Activated T-cell treated with anti-CD3 and anti-CD28 coated beads, Interleukin-2, amount 50 U/mL, for 48 hours (primary cell): Measurements from ENCODE around the gene CBX7.
A peak's percentile ranks its signal among the peaks of the same experiment; 100 is the strongest.
"Not testable (repeated sequence)": the region's sequence is repeated elsewhere in the genome, so short reads cannot be mapped to it uniquely, and the experiment has no call there.

Experiments used
- DNase-seq, 2 experiments: peaks; one replicate each; pipeline ENCODE4 v3.0.0-alpha.2; 2020

The CBX7 gene

DNA sequence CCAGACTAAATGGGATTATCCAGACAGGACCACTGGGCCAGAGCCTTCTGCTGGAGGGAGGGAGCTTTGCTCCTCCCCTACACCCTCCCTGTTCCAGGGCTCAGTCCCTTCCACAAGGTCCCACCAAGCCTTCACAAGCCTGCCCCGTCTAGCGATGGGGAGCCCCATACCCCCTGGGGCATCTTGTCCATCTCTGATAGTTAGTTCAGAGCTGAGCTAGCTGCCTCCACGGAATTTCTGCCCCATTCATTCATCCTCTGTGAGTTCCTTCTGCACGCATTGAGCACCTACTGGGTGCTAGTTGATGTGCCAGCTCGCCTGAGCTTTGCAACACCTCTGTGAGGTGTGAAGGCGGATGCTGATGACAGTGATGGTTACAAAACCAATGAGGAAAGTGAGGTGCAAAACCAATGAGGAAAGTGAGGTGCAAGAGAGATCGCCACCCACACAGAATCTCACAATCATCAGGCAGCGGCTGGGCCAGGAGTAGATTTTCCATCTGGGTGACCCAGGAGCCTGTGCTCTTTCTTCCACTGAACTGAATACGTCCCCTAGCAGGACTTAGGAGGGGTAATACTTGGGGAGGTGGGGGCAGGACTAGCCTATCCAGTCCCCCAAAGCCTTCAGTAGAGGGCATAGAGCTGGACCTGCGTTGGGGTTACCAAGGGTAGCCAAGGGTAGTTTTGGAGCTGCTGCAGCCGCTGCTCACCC lies 21.5 kb upstream of the CBX7 start:
- peak; percentile 50 to 53 for DNase-seq

DNA sequence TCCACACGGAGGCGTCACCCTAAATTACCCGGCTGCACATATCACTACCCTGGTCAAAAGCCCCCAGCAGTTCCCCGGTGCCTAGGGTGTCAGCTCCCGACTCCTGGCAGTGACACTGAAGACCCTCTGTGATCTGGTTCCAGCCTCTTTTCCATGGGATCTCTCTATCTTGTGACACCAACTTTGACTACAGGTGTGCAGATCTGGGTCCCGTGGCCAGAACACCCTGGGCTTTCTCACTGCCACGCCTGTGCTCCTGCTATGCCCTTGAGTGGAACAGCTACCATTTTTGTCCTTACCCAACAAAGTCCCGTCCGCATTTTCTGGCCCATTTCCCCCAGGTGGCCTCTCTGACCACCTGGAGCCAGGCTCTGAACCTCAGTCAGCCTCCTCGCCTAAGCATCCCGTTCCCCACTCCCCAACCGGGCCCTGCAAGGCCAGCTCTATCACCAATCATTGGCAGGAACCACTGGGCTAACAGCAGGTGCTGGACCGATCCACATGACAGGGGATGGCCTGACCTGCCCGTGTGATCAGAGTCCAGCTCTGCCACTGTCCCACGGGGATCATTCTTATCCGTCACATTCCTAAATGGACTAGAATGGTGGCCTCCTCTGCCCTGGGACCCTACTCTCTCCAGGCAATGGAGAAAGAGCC lies 20.7 kb upstream of the CBX7 start:
- no peak for DNase-seq

DNA sequence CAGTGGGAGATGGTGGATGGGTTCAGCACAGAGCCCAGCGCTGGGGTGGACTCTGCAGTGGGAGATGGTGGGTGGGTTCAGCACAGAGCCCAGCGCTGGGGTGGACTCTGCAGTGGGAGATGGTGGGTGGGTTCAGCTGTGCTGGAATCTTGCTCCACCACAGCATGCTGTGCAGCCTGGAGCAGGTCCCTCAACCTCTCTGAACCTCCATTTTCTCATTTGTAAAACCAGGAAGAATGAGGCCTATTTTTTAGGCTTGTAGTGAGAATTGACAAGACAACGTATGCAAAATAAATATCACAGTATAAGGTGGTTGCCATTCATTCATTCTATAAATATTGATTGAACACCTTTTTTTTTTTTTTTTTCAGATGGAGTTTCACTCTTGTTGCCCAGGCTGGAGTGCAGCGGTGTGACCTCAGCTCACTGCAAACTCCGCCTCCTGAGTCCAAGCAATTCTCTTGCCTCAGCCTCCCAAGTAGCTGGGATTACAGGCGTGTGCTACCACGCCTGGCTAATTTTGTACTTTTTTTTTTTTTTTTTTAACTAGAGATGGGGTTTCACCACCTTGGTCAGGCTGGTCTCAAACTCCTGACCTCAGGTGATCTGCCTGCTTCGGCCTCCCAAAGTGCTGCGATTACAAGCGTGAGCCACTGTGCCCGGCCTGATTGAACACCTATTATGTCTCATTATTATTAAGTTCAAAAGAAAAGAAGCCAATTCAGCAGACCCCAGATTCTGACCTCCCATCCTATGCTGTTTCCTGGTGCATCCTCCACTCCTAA lies 20.0 kb upstream of the CBX7 start:
- DNase-seq, result not testable (repeated sequence)

DNA sequence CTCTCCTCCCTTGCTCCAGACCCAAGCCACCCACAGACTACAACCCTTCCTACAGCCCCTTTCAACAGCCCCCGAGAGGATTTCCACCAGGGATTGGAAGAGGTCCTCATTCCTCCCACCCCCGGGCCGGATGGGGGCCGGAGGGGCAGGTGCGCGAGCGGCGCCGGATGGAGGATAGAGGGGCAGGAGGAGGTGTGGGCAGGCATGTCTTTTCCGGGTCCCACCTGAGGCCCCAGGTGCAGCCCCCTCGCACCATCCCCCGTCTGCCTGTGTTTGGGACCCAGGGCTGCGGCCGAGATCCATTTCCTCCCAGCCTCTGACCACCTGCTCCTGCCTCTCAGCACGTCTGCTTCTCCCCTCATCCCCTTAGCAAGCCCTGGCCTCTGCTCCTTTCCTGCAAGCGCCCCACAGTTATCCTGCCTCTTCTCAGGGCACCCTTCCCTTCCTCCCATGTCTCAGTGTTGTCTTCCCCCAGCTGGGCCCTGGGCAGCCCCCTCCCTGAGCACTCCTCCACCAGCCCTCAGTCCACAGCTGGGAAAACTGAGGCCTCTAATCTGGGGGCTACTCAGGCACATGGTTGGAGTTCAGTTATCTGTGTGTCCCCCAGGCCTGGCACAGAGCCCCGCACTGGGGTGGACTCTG lies 19.3 kb upstream of the CBX7 start:
- no peak for DNase-seq

DNA sequence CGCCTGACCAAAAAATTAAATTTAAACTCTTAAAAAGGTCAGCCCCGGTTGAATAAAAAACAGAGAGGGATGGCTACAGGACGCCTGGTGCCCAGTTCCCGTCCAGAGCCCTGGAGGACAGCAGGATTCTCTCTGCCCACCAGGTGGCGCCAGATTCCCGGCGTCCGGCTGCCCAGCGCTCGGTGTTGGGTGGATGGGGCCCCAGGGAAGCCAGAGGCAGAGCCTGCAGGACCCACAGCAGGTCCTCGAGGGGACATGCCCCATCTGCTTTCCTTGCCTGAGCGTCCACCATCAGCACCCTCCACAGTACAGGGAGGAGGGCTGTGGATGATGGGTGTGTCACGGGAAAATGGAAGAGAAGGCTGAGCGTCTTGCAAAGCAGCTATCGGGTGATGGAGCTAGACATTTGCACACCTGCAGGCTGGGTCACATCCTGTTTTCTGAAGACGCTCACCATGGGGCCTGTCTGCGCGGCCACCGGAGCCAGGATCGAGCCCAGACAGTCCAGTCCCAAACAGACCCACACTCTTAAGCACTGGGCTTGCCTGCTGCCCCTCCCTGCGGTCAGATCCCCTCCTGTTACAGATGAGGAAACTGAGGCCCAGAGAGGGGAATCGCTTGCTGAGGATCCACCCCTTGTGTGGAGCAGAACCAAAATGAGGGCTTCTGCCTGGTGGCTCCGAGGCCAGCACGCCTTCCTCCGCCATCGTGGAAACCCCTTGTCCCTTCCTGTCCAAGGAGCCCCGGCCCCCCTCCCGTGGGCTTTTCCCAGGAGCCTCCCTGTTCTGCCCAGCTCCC lies 18.5 kb upstream of the CBX7 start:
- peak; percentile 92 to 93 for DNase-seq

DNA sequence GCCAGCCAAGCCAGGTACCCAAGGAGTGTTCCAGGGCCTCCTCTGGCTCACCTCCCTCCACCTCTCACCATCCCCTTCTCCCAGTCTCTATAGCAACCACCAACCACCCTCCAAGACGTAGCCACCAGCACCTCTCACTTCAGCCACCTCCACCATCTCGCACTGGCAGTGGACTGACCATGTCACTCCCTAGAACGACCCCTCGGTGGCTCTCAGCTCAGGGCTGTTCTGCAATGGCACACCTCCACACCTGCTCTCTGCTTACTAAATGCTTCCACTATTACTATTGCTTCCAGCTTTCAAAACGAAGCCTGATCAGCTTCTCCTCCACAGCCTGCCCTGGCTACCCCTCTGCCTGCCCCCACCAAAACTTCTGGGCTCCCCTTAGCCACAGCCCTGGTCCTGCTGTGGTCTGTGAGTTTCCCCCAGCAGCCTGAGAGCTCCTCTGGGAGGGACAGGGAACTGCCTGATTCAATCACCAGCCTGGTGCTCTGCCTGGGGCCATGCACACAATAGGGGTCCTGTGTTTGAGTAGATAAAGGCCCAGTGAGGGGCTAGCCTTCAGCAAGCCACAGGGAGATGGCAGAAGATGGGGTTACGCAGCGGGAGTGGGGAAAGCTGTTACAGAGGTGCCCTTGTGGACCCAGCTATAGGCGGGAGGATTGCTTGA lies 17.5 kb upstream of the CBX7 start:
- no peak for DNase-seq

DNA sequence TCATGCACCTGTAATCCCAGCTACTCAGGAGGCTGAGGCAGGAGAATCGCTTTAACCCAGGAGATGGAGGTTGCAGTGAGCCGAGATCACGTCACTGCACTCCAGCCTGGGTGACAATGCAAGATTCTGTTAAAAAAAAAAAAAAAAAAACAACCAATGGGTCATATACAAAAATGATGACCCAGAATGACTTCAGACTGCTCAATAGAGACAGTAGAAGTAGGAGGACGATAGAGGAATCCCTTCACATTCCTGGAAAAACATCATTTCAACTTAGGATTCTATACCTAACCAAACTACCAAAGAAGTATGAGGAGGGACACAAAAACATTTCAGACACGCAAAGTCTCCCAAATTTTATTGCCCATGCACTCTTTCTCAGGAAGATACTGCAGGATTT lies 14.1 kb upstream of the CBX7 start:
- DNase-seq, result no peak

DNA sequence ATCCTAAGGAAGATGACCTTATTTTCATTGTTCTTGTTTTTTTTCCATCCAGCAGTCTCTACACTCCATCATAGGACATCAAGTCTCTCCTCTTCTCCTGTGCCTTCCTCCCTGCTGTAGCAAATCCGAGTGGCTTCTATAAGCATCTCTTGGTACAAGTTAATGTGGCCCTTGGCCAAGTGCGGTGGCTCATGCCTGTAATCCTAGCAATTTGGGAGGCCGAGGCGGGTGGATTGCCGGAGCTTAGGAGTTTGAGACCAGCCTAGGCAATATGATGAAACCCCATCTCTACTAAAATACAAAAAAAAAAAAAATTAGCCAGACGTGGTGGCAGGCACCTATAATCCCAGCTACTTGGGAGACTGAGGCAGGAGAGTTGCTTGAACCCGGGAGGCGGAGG lies 3.6 kb upstream of the CBX7 start:
- not testable (repeated sequence) for DNase-seq

DNA sequence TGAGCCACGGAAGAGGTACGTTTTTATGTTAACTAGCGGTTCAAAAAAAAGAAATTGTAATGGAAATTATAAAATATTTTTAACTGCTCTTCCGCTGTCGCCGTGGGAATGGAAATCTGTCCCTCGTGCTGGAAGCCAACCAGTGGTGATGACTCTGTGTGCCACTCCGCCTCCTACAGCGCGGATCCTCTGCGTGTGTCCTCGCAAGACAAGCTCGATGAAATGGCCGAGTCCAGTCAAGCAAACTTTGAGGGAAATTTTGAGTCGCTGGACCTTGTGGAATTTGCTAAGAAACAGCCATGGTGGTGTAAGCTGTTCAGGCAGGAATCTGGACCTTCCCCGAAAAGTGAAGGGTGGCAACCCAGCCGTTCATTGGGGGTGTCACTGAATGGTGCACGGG lies 2.9 kb upstream of the CBX7 start:
- no peak for DNase-seq

DNA sequence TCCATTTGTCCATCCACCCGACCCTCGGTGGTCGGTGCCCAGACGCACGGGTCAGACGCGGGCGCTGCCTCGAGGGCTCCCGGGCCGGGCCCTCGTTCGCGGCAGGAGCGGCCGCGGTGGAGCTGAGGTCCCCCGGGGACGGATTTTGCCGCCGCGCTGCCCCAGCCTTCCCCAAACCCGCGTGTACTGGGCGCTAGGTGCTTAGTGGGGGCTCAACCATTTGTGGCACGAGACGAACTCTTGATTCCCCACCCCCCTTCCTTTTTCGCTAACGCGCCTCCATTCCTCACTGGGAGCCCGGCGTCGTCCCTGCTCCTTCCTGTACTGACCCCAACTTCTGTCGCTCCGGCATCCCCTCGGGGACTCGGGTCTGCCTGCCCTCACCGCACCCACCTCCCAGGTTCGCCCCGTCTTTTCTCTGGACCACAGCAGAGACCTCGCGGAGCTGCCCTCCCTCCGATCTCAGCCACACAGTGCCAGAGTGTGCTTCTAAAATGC lies 789 bp upstream of the CBX7 start:
- DNase-seq, result no peak

DNA sequence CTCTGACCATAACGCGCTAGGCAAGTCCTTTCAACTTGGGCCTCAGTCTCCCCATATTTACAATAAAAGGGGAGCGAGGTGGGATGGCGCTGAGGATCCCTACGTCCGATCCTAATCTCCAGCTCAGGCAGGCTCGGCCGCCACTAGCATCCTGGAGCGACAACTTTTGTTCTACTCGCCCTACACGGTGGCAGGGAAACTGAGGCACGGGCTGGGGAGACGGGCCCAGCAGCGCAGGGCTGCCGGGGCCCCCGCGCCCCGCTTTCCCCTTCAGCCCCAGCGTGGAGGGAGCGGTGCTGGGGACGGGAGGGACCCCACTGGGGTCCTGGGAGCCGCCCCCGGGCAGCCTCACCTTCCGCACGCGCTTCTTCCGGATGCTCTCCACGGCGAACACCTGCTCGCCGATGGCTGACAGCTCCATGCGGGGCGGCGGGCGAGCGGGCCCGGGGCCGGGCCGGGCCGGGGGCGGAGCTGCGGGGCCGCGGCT lies 413 bp downstream of the CBX7 start:
- no peak for DNase-seq

DNA sequence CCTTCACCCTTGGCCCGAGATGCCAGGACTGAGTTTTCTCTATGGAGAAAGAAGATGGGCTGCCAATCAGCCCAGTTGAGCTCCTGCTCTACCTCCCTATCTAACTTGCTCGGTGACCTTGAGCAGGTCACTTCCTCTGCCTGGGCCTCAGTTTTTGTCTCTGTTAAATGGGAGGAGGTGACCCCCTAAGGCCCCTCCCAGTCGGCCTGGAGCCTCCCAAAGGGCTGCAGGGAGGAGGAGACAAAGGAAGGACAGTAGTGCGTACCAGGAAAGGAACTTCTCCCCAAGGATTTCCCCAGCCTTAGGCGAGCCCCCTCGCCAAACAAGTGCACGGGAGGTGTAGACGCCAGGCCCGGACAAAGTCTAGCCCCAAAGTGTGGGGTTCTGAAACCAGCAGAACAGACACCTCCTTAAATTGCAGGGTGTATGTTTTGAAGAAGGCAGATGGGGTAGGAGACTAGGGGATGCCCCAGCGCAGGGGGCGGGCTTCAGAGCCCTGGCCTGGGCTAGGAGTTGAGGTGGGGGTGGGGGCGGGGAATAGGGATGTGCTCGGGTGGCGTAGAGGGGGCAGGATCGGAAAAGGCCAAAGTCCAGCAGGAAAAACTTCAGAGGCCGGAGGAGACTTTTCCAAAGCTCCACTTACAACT lies 1.0 kb downstream of the CBX7 start:
- DNase-seq, result no peak

DNA sequence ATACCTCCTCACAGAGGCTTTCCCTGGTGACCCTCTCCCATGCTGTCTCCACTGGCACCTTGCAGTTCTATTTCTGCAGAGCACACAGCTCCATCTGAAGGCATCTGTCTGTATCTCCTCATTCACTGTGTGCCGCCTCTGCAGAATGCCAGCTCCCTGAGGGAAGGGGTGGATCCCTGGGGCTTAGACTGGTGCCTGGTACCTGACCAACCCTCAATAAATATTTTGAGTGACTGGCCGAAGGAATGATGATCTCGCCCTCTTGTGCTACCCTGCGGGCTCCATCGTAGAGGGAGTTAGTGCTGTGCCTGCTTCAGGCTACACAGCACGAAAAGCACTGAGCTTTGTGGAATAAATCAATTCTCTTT lies 1.6 kb downstream of the CBX7 start:
- no peak for DNase-seq

DNA sequence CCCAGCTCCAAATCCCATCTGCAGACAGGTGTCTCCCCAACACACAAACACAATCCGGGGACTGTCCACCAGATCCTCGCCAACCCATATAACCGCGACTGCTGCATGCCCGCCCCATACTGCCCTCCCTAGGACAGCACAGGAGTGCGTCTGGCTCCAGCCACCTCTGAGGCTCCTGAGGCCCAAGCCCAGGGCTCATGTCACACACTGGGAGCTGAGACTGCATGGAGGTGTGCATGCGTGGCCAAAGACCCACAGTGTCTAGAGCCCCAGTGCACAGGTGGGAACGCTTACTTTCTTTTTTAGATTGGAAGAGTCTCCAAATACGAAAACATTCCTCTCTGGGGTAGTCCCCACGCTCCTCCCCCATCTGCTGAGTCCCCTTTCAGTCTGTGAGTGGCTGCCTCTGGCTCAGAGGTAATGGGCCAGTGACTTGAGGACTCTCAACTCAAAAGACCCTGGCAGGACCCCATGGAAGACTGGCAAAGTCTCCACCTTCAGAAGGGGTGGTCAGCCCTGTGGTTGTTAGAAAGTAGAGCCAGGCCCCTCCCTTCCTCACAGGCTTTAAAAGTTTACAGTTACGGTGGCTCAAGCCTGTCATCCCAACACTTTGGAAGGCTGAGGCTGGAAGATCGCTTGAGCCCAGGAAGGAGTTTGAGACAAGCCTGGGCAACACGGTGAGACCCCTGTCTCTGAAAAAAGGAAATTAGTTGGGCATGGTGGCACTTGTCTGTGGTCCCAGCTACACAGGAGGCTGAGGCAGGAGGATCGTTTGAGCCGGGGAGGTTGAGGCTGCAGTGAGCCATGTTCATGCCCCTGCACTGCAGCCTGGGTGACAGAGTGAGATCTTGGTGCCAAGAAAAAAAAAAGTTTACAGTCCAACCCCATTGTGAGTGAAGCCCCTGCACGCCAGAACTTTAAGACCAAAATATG lies 2.3 kb downstream of the CBX7 start:
- no peak for DNase-seq

DNA sequence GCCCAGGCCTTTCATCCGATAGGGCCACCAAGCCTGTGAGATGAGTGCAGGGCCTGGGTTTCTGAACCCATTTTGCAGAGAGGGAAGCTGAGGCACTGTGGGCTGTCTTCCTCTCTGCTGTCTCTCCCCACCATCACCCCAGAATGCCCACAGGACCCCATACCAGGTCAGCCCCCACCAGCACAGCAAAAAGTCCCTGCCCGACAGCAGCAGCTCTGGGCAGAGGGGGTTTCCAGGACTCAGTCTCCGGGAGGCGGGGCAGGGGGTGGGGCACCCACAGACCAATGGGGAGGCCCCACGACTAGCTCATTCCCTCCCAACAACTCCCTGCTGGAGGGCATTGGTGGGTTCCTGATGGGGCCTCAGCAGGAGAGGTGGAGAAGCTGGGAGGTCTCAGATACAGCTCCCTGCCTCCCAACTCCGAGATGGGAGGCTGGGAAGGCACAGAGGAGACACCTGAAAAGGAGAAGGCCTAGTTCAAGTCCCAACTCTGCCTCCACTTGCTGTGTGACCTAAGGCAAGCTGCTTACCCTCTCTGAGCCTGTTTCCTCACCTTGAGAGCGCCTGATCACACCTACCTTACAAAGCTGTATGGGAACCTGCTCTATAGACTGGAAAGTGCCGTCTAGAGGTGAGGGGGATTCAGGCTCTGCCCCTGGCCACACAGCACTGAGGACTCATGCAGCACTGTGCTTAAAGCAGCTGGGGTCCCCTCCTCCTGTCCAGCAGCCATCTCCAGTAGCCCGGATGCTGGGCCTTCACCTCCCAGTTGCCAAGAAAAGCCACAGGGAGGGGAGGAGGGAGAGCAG lies 3.5 kb downstream of the CBX7 start:
- DNase-seq, result peak; percentile 80 to 84

DNA sequence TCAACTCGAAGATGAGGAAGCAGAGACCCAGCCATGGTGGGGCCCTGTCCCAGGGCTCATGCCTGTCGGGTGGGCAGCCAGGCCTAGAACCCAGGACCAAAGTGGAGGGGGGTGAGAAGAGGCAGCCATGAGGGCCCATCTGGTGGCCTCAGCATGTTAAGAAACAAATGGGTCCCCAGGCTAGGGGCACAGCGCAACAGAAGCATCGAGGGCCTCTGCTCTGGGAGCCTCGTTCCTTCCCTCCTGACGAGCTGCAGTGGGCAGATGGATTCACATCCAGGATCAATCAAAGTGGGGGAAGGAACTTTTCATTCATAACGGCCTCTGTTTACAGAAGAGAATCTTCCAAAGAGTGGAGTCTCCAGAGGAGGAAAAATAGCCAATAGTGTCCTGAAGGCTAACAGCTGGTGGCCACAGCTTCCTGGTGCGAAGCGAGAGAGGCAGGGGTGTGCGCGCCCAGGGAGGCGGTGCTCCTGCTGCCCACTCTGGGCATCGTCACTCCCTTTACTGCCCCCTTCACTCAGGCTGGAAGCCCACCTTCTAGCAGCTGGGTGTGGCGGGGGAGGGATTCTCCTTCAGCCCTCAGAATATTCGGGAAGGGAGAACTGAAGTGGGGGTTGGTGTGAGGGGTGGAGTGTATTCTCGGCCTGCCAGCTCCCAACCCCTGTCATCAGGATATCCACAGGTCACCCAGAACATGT lies 4.3 kb downstream of the CBX7 start:
- DNase-seq, result no peak

DNA sequence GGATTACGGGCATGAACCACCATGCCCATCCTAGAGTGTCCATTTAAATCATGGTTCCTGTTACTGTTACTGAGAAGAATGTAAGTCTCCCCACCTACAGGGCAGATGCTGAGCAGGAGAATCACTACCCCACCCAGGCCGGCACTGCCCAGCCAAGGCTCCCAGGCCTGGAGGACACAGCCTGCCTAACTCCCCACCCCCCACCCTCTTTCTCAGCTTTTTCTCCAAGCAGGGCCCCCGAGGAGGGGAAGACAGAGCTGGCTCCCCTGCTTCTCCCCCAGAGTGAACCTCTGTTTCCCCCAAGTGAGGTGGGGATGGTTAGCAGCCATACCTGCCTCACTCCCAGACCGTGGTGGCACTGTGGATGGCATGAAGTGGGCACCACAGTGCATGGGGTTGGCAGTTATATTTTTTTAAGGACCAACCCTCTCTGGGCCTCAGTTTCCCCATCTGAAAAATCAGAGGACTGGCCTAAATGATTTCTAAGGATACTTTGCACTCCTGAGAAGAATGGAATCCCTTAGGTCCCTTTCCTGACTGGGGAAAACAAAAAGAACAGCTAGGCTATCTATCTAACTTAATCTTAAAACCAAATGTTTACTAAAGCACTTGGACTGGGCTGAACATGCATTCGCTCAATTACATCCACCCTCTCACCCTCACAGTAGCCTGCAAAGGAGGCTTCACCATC lies 5.0 kb downstream of the CBX7 start:
- DNase-seq, result no peak
